ENCODE results near the gene FEZF1.

Gene FEZF1

DNA sequence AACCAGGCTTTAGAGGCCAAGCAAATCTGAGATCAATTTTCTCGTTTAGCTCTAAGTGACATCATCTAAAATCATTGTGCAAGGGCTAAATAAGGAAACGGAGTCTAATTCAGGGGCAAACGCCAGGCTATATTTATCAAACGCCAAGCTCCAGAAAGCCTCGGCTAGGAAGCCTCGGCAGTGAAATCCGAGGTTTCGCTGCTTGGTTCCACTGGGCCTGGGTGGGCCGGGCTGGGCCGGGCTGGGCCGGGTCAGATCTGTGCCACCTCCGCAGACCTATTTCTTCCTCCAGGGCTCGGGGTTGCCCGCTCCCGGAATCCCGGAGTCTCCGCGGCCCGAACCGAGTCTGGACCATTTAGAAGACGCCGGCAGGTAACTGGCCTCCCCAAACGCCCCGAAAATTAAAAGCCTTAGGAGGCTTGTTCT, 459 bp upstream of the FEZF1 start:
- Histone ChIP-seq H3K4me2 (ENCODE audit: low read depth, low read length, poor library complexity, severe bottlenecking) (no peak overlapping the region), H3K36me3 (ENCODE audit: low read length) (no peaks in the 10 kb centered on the region), H4K20me1 (ENCODE audit: low read depth, low read length) (no peaks in the 10 kb centered on the region), H3K4me3 (ENCODE audit: insufficient read depth, low read length, poor library complexity, severe bottlenecking) (no peak overlapping the region), H2AFZ (ENCODE audit: low read depth, low read length, severe bottlenecking) (no peak overlapping the region), H3K9me3 (ENCODE audit: insufficient read depth, low read length) (no peaks in the 10 kb centered on the region), H3F3A (ENCODE audit: insufficient read depth) (no peaks in the 10 kb centered on the region), H3K27ac (ENCODE audit: low read depth, low read length) (no peak overlapping the region), H3K27me3 (ENCODE audit: low read length) (no peaks in the 10 kb centered on the region), H3K79me2 (ENCODE audit: insufficient read depth, low read length) (no peaks in the 10 kb centered on the region), H3K9me2 (replicated peaks; ENCODE audit: insufficient read depth, low read length) (no peaks in the 10 kb centered on the region), H3K9ac (ENCODE audit: low read length) (no peak overlapping the region)
- TF ChIP-seq EZH2phosphoT487 (conservative IDR thresholded peaks at IDR 0.05; ENCODE audit: low read length), result no peak
- TF ChIP-seq, protein P1, sequence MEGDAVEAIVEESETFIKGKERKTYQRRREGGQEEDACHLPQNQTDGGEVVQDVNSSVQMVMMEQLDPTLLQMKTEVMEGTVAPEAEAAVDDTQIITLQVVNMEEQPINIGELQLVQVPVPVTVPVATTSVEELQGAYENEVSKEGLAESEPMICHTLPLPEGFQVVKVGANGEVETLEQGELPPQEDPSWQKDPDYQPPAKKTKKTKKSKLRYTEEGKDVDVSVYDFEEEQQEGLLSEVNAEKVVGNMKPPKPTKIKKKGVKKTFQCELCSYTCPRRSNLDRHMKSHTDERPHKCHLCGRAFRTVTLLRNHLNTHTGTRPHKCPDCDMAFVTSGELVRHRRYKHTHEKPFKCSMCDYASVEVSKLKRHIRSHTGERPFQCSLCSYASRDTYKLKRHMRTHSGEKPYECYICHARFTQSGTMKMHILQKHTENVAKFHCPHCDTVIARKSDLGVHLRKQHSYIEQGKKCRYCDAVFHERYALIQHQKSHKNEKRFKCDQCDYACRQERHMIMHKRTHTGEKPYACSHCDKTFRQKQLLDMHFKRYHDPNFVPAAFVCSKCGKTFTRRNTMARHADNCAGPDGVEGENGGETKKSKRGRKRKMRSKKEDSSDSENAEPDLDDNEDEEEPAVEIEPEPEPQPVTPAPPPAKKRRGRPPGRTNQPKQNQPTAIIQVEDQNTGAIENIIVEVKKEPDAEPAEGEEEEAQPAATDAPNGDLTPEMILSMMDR (IDR thresholded peaks at IDR 0.05; ENCODE audit: insufficient read depth, low read length, poor library complexity, severe bottlenecking), result no peak

DNA sequence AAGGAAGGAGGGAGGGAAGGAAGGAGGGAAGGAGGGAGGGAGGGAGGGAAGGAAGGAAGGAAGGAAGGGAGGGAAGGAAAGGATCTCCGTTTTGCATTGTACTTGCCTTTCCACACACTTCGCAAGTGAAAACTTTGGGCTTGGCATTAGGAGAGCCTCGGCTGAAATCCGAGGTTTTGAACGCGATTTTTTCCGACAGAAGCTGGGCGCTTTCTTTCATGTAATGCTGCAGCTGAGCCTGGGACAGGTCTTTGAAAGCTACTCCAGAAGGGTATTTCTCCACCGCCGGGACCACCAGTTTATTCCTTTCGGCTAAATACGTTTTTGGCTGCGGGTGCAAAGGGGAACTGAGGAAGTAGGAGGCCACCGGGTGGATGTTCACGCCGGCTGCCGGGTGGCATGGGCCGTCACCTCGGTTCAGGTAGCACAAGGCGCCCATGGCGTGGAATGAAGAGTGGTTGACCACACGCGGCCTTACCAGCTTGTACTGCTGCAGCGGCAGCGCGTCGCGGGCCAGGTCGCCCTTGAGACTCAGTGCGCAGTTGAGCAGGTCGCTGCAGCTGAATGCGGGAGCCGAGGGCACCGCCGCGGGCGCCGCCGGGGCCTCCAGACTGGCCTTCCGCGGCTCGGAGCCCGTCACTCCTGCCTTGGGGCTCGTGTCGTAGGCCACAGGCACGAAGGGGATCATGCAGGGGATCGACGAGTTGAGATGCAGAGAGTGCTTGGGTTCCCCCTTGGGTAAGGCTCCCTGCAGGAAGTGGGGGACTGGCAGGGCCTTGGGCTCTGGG, 825 bp downstream of the FEZF1 start:
- Histone ChIP-seq H3K9ac (ENCODE audit: low read length) (no peak overlapping the region), H3K27me3 (ENCODE audit: low read length) (no peaks in the 10 kb centered on the region)

DNA sequence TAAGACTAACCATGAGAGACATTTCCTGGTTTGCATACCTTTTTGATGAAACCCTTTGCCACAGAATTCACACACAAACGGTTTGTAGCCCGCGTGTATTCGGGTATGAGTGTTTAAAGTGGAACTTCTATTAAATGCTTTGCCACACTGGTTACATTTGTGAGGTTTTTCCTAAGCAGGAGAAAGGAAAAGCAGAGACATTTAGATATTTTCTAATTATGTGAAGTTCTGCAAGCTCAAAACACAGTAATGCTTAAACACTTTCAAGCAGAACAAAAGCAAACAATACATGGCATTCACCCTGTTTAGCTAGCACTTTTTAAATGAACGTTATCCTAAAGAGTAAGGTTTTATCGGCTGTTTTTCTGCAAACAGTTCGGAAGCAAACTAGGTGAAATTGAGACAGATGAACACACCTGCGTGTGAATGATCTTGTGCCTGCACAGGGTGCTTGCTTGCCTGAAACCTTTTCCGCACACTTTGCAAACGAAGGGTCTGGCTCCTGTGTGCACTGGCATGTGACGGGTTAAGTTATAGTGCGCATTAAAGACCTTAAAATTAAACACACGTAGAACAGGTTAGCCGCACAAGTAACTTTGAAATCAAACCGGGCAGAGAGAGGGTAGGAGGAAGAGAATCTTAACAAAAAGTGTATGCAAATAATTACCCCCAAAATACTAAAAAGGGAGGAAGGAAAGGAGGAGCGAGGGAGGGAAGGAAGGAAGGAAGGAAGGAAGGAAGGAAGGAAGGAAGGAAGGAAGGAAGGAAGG, 1.6 kb downstream of the FEZF1 start:
- no peak for TF ChIP-seq EZH2phosphoT487 (conservative IDR thresholded peaks at IDR 0.05; ENCODE audit: low read length)
- TF ChIP-seq, protein P1 (IDR thresholded peaks at IDR 0.05; ENCODE audit: insufficient read depth, low read length, poor library complexity, severe bottlenecking), result no peak
- Histone ChIP-seq H3K9me2 (replicated peaks; ENCODE audit: insufficient read depth, low read length) (no peaks in the 10 kb centered on the region), H3K4me2 (ENCODE audit: low read depth, low read length, poor library complexity, severe bottlenecking) (no peak overlapping the region), H3F3A (ENCODE audit: insufficient read depth) (no peaks in the 10 kb centered on the region), H3K27me3 (ENCODE audit: low read length) (no peaks in the 10 kb centered on the region), H3K9me3 (ENCODE audit: insufficient read depth, low read length) (no peaks in the 10 kb centered on the region), H3K36me3 (ENCODE audit: low read length) (no peaks in the 10 kb centered on the region), H3K79me2 (ENCODE audit: insufficient read depth, low read length) (no peaks in the 10 kb centered on the region), H3K9ac (ENCODE audit: low read length) (no peak overlapping the region), H3K27ac (ENCODE audit: low read depth, low read length) (no peak overlapping the region), H3K4me3 (ENCODE audit: insufficient read depth, low read length, poor library complexity, severe bottlenecking) (no peak overlapping the region), H4K20me1 (ENCODE audit: low read depth, low read length) (no peaks in the 10 kb centered on the region), H2AFZ (ENCODE audit: low read depth, low read length, severe bottlenecking) (no peak overlapping the region)

More for the DNA sequence above, 825 bp downstream of the FEZF1 start:
- Histone ChIP-seq H4K20me1 (ENCODE audit: low read depth, low read length) (no peaks in the 10 kb centered on the region), H3K27ac (ENCODE audit: low read depth, low read length) (no peak overlapping the region), H3K9me2 (replicated peaks; ENCODE audit: insufficient read depth, low read length) (no peaks in the 10 kb centered on the region), H3K4me3 (ENCODE audit: insufficient read depth, low read length, poor library complexity, severe bottlenecking) (no peak overlapping the region), H3K36me3 (ENCODE audit: low read length) (no peaks in the 10 kb centered on the region), H2AFZ (ENCODE audit: low read depth, low read length, severe bottlenecking) (no peak overlapping the region), H3K9me3 (ENCODE audit: insufficient read depth, low read length) (no peaks in the 10 kb centered on the region), H3K4me2 (ENCODE audit: low read depth, low read length, poor library complexity, severe bottlenecking) (no peak overlapping the region), H3K79me2 (ENCODE audit: insufficient read depth, low read length) (no peaks in the 10 kb centered on the region), H3F3A (ENCODE audit: insufficient read depth) (no peaks in the 10 kb centered on the region)
- no peak for TF ChIP-seq EZH2phosphoT487 (conservative IDR thresholded peaks at IDR 0.05; ENCODE audit: low read length)
- TF ChIP-seq, protein P1 (IDR thresholded peaks at IDR 0.05; ENCODE audit: insufficient read depth, low read length, poor library complexity, severe bottlenecking), result no peak
